Mesothelial cell of epicardium (in vitro differentiated cells): ENCODE measurements around the gene SDK1. TPM values are rescaled to one million over a fixed set of nuclear protein-coding genes. Genes with fewer than 3 reads are reported as not detected.
"Not testable (repeated sequence)": the region's sequence is repeated elsewhere in the genome, so short reads cannot be mapped to it uniquely, and the experiment has no call there.

Experiments
- DNase-seq, 2 experiments: peaks; one replicate each; pipeline ENCODE4 v3.0.0; 2021; ENCODE audit warnings: low spot score in 2 of 2; ENCODE audit not compliant: unreplicated experiment in 2 of 2
- H3K27ac Mint-ChIP-seq: 2 replicates; pipeline ENCODE4 v1.8.0; 2021; ENCODE audit warnings: mixed read lengths
- H3K27me3 Mint-ChIP-seq: 2 replicates; pipeline ENCODE4 v1.8.0; 2021; ENCODE audit warnings: low read depth, mixed read lengths
- H3K36me3 Mint-ChIP-seq: 2 replicates; pipeline ENCODE4 v1.8.0; 2021; ENCODE audit warnings: mixed read lengths
- H3K4me1 Mint-ChIP-seq: 2 replicates; pipeline ENCODE4 v1.8.0; 2021; ENCODE audit warnings: mixed read lengths
- H3K4me3 Mint-ChIP-seq: 2 replicates; pipeline ENCODE4 v1.8.0; 2021; ENCODE audit warnings: mild to moderate bottlenecking, moderate library complexity, mixed read lengths
- H3K9me3 Mint-ChIP-seq: 2 replicates; pipeline ENCODE4 v1.8.0; 2021; ENCODE audit warnings: mixed read lengths
- total RNA-seq: library from RNA; stranded (reverse); gene quantifications from 3 replicates; pipeline ENCODE4 v1.2.1, GENCODE V29; 2021
- TF ChIP-seq, protein P1 (sequence below): fragments of 200-600 bp; sonication (generic); IDR thresholded peaks from one replicate; pipeline ENCODE4 v1.5.0; 2021; ENCODE audit warnings: antibody characterized with exemption; ENCODE audit not compliant: unreplicated experiment

The SDK1 gene
- total RNA-seq, 1 donor from 2014 or later: 12.8 TPM

DNA sequence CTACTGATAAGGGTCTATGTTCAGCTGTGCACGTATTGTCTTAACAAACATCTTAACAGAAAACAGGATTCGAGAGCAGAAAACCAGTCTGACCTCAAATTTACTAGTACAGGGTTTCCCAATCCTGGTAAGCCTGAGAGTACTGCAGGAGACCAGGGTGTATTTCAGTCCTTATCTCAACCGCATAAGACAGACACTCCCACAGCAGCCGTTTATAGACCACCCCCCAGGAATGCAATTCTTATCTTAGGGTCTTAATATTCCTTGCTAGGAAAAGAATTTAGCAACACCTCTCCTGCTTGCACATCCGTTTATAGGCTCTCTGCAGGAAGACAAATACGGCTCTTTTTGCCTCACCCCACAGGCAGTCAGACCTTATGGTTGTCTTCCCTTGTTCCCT lies 277.3 kb downstream of the SDK1 start:
- H3K27me3 Mint-ChIP-seq: no peaks in the 10 kb centered on the region
- peaks cover 17% of the 10 kb centered on the region for H3K36me3 Mint-ChIP-seq
- H3K9me3 Mint-ChIP-seq: peaks cover 36% of the 10 kb centered on the region
- TF ChIP-seq, protein P1, sequence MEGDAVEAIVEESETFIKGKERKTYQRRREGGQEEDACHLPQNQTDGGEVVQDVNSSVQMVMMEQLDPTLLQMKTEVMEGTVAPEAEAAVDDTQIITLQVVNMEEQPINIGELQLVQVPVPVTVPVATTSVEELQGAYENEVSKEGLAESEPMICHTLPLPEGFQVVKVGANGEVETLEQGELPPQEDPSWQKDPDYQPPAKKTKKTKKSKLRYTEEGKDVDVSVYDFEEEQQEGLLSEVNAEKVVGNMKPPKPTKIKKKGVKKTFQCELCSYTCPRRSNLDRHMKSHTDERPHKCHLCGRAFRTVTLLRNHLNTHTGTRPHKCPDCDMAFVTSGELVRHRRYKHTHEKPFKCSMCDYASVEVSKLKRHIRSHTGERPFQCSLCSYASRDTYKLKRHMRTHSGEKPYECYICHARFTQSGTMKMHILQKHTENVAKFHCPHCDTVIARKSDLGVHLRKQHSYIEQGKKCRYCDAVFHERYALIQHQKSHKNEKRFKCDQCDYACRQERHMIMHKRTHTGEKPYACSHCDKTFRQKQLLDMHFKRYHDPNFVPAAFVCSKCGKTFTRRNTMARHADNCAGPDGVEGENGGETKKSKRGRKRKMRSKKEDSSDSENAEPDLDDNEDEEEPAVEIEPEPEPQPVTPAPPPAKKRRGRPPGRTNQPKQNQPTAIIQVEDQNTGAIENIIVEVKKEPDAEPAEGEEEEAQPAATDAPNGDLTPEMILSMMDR: no peak
- H3K4me1 Mint-ChIP-seq: no peaks in the 10 kb centered on the region
- no peak overlapping the region for H3K4me3 Mint-ChIP-seq
- no peak for DNase-seq
- no peak overlapping the region for H3K27ac Mint-ChIP-seq

DNA sequence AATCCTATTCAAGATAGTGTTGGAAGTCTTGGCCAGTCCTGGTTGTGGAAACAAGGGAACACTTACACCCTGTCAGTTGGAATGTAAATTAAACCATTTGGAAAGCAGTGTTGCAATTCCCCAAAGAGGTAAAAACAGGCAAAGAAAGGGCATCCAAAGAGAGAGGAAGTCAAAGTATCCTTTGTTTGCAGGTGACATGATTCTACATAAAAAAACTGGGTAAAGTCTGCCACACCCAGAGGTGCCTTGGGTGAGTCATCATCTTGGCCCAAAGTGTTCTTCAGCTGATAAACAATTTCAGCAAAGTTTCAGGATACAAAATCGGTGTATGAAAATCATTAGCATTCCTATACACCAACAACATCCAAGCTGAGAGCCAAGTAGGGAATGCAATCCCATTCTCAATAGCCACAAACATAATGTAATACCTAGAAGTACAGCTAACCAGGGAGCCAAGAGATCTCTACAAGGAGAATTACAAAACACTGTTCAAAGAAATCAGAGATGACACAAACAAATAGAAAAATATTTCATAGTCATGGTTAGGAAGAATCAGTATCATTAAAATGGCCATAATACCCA lies 278.7 kb downstream of the SDK1 start:
- Mint-ChIP-seq H3K9me3 (peaks cover 36% of the 10 kb centered on the region), H3K4me1 (no peaks in the 10 kb centered on the region), H3K36me3 (peaks cover 17% of the 10 kb centered on the region), H3K4me3 (no peak overlapping the region), H3K27me3 (no peaks in the 10 kb centered on the region), H3K27ac (no peak overlapping the region)
- no peak for DNase-seq
- TF ChIP-seq, protein P1: no peak

DNA sequence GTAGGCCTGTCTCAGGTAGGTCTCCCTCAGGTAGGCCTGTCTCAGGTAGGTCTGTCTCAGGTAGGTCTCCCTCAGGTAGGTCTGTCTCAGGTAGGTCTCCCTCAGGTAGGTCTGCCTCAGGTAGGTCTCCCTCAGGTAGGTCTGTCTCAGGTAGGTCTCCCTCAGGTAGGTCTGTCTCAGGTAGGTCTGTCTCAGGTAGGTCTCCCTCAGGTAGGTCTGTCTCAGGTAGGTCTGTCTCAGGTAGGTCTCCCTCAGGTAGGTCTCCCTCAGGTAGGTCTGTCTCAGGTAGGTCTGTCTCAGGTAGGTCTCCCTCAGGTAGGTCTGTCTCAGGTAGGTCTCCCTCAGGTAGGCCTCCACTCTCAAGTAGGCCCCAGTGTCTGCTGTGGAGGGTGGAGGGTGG lies 281.1 kb downstream of the SDK1 start:
- not testable (repeated sequence) for DNase-seq, H3K27ac Mint-ChIP-seq

DNA sequence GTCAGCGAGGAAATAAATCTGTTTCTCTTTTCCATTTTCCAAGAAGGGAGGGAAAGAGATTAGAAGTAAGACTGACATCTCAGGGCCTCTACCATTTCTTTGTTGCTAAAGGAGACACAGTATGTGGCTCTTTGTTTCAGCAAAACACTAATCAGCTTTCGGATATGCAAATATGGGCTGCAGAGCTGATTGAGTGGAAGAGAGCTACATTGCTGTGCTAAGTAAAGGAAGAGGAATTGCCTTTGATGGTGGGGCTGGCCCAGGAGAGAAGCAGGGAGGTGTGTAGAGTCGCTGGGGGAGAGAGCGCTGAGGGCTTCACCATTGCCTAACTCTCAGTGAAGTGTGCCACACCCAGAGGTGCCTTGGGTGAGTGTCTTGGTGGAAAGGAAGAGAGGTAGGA lies 284.8 kb downstream of the SDK1 start:
- Mint-ChIP-seq H3K27ac (no peak overlapping the region), H3K4me3 (no peak overlapping the region), H3K4me1 (peaks cover 3% of the 10 kb centered on the region), H3K9me3 (no peaks in the 10 kb centered on the region), H3K36me3 (peaks cover 1% of the 10 kb centered on the region), H3K27me3 (no peaks in the 10 kb centered on the region)
- DNase-seq: no peak
- TF ChIP-seq, protein P1: no peak

More for the DNA sequence above, 281.1 kb downstream of the SDK1 start:
- Mint-ChIP-seq H3K9me3 (peaks cover 32% of the 10 kb centered on the region), H3K36me3 (peaks cover 14% of the 10 kb centered on the region)
- H3K4me3 Mint-ChIP-seq, H3K27me3 Mint-ChIP-seq, H3K4me1 Mint-ChIP-seq: not testable (repeated sequence)

DNA sequence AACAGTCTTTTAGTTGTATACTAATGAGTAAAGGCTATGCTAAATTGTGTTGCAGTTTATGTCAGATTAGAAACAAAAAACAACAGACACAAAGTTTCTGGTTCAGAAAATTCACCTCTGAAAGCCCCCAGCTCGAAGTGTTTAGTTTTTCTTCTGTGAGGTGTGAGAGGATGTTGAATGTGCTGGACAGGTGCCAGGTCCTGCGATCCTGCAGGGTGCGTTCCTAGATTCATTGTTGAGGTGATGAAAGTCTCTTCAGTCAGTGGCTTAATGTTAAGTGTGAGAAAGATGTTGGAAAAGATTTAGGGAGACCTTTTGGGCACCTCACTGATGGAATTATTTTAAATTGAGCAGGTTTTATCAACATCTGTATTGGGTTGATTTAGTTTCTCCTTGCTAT lies 287.3 kb downstream of the SDK1 start:
- Mint-ChIP-seq H3K27me3 (no peaks in the 10 kb centered on the region), H3K9me3 (no peaks in the 10 kb centered on the region), H3K36me3 (no peaks in the 10 kb centered on the region), H3K27ac (no peak overlapping the region), H3K4me1 (peaks cover 20% of the 10 kb centered on the region), H3K4me3 (no peak overlapping the region)
- TF ChIP-seq, protein P1: no peak
- DNase-seq: no peak

DNA sequence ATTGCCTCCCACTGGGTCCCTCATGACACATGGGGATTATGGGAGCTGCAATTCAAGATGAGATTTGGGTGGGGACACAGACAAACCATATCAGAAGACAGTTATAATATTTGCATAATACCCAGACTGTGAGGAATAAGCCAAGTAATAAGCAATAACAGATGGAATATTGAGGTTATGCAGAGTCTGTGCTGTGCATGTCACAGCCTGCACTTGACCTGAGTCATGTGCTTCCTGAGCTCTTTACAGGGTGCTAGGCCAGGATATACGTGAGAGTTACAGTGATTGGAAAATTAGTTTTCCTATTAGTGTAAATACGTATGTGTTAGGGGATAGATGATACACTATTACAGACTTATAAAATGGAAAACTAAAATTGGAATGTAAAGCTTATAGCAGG lies 288.7 kb downstream of the SDK1 start:
- Mint-ChIP-seq H3K9me3 (no peaks in the 10 kb centered on the region), H3K4me3 (no peak overlapping the region), H3K4me1 (peaks cover 20% of the 10 kb centered on the region), H3K27ac (no peak overlapping the region), H3K36me3 (no peaks in the 10 kb centered on the region), H3K27me3 (no peaks in the 10 kb centered on the region)
- TF ChIP-seq, protein P1: no peak
- DNase-seq: no peak
